HG03139 (cell line): ENCODE results near the gene LDLRAD4.

ENCODE experiments used
- ATAC-seq: cut with Tn5 transposase; IDR thresholded peaks from one replicate; pipeline ENCODE4 v1.9.1; 2021; ENCODE audit not compliant: unreplicated experiment

LDLRAD4 gene

DNA sequence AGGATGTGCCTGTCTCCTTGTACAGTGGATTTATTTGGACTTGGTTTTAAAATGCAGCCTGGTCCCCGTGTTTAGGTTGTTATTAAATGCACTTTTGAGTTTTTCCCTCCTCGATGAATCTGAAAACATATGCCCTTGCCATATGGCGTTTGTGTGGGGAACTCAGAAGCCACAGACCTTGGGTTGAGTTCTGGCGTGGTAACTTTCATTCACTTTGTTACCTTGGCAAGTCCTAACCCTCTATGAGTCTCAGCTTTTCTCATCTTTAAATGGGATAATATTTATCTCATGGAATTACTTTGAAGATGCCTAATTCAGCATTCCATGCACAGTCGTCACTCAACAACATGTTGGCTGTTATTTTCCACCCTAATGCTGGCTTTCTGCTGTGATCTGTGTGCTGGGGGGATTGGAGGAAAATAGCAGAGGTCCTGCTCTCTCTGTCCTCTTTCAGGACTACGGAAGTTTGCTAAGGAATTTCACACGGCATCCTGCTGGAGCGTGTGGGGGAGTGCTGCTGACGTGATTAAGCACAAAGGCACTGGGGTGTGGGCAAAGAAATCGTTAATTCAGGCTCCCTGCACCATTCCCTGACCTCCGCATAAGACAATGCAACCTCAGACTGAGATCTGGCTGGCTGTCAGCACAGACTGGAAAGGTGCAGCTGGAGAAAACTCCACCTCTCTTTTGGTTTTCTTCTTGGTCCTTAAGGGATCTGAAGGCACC is 61.7 kb downstream of the LDLRAD4 start:
- no peak for ATAC-seq

DNA sequence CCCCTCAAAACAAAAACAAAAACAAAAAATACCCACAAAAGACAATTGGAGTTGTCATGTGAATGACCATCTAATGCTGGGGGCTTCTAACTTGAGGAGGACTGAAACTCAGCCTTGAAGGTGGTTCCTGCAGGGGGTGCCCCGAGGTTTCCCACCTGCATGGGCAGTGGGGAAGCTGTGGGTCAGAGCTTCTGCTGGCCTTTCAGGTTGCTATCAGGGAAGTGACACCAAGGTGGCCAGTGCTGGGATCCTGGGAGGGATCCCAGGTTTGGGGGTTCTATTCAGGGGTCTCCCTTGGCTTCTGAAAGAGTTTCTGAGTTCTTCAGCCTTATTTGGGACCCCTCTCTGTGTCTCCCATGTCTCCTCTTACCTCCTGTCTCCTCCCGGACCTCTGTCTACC is 62.8 kb downstream of the LDLRAD4 start:
- ATAC-seq: no peak

GRCh38 chr18:13283746-13284145 is 65.2 kb downstream of the LDLRAD4 start:
- ATAC-seq: no peak

- no peak for ATAC-seq
These were observed 65.9 kb downstream of the LDLRAD4 start for GRCh38 chr18:13284330-13285027.

DNA sequence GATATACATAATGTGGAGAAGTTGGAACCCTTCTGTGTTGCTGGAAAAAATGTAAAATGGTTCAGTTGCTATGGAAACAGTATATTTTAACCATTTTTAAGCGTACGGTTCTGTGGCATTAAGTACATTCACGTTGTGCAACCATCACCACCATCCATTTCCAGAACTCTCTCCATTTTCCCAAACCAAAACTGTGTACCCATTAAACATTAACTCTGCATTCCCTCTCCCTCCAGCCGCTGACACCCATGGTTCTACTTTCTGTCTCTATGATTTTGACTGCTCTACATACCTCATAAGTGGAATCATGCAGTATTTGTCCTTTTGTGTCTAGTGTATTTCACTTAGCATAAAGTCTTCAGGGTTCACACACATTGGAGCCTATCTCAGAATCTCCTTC is 67.3 kb downstream of the LDLRAD4 start:
- ATAC-seq: no peak

DNA sequence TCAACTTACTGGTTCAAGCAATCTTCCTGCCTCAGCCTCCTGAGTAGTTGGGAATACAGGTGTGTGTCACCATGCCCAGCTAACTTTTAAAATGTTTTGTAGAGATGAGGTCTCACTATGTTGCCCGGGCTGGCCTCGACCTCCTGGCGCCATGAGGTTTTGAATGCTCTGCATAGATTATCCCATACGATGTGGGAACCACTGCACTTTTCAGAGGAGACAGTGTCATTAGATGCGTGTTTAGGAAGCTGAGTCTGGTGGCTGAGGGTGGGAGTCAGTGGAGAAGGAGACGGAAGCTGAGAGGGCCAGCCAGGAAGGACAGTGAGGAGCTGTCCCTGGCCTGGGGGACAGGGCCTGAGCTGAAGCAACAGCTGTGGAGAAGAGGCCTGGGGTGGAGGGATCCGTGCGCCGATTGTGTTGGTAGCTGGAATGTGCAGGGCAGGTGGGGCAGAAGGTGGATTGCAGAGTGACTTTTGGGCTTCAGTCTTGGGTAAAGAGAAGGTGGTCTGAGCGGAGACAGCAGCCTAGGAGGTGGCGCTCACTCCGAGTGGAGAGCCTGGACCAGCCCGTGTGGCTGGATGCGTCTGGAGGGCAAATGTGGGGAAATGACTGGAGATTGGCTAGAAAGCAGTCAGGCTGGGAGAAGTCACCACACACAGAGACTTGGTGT is 68.0 kb downstream of the LDLRAD4 start:
- no peak for ATAC-seq

DNA sequence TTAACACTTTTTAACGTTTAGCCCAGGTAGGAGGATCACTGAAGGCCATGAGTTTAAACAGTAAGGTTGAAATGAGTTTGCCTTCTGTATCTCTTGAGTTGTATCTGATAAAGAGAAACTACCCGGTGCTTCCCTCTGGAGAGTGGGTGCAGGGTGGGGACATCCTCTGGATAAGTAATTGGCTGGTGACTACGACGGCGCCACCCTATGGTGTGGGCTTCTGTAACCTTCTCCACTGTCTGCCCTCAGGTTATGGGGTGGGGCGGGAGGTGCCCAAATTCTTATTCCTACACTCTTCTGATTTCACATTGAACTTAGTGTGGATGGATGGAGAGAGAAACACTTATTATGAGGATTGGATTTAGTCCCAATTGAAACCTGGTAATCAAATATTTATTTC is 68.8 kb downstream of the LDLRAD4 start:
- ATAC-seq: no peak

- ATAC-seq: no peak
These were observed 70.1 kb downstream of the LDLRAD4 start for GRCh38 chr18:13288509-13289133.

DNA sequence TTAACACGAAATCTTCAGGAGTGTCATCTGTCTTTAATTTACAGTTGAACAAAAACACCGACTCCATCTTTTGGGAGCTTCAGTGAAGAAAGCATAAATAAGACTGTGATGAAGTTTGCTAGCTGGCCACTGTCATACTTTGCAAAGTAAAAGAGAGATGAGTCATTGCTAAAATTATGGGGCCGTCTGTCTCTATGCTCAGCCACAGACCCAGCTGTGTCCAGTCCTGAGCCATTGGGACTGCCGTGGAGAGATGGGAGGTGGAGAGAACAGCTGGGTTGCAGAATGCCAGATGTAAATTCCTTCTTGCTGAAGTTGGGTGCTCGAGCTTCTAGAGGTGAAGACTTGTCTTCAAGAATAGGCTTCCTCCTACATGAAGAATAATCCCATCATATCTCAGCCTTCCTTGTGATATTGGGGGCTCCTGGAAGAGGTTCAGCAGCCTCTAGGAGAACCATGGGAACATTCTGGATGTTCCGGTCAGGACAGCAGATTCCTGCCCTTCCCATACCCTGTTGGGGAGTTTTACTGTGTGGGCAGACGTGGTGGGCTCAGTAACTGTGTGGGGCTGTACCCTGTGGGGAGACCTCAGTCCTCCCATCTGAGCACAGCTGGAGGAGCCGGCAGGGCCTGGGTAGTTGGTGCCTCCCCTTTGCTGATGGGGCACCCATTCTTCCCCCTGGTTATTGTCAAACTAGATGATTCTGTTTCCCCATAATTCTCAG is 71.1 kb downstream of the LDLRAD4 start:
- no peak for ATAC-seq

GRCh38 chr18:13290856-13291271 is 72.3 kb downstream of the LDLRAD4 start:
- ATAC-seq: no peak

GRCh38 chr18:13291299-13291698 is 72.7 kb downstream of the LDLRAD4 start:
- no peak for ATAC-seq

GRCh38 chr18:13291745-13292447 is 73.3 kb downstream of the LDLRAD4 start:
- no peak for ATAC-seq

DNA sequence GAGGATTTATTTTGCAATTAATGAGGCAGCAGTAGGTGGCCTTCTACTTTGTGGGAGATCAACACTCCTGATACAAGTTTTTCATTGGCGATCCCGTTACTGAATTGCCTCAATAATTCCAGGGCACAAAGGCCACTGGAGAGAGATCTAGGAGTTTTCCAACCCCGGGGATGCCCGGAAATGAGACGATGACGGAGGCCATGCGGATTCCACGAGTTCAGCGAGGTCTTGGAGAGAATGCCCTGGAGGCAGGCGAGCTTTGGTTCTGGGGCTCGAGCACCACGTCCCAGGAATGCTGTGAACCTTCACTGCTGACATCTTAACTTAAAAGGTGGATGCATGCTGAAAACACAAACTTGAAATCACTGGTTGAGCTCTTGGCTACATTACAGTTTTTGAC is 74.2 kb downstream of the LDLRAD4 start:
- ATAC-seq: no peak

DNA sequence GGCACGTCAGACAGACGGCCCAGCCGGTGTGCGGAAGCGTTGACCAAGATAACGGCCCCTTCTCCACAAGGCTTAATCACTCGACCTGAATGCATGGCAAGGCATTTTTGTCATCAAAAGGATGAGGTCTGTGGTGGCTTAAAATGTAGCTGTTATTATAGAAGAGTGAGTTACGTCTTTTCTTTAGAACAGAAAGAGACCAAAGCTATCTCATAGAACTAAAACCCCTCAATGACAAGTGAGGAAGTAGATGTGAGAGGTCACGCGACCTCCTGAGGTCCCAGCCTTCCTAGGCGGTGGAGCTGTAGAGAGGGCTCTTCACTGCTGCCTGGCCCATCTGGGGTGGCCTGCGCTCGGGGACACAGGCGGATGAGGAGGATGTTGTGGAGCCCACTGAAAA is 75.7 kb downstream of the LDLRAD4 start:
- no peak for ATAC-seq

DNA sequence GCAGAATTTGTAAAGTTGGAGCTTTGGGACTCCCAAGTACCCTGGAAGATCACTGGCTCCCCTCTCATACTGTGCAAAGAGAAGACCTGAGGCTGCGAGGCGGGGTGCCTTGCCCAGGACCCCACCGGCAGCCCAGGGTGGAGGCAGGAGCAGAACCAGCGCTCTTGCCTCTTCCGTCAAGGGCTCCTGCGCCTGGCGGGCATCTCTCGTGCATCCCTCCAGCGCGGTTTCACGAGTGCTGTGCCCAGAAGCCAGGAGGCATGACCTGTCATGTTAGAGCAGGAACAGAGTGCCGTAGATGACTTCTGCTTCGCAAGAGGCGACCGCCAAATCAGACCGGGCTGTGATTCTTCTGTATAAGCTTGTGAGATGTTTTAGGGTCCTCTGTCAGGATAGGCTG is 77.3 kb downstream of the LDLRAD4 start:
- no peak for ATAC-seq

DNA sequence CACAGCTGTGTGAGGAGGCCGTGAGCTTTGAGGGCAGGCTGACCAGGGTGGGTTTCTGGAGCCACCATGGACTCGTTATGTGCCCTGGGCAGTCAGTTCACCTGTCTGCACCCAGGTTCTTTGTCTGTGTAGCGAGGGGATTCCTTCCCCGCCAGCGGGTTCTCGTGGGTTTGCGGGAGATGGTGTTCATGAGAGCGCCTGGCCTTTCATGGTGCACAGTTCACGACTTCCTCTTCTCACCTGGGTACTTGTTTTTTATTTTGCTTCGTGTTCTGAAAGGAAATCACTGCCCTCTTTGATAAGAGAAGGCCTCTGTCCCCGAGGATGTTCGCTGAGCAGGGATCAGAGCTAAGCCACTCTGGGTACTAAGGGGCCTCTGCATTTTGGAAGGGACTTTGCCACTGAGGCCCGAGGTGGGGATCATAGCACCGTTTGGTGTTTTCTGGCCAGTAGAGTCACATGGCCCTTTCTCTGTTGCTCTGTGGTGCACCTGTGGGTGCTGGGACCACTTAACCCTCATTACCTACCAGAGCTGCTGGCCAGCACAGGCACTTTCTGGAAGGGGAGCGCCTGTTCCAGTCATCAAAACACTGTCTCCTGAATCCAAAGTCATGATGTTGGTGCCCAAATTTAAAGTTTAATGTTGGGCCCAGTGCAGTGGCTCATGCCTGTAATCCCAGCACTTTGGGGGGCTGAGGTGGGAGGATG is 78.5 kb downstream of the LDLRAD4 start:
- no peak for ATAC-seq

DNA sequence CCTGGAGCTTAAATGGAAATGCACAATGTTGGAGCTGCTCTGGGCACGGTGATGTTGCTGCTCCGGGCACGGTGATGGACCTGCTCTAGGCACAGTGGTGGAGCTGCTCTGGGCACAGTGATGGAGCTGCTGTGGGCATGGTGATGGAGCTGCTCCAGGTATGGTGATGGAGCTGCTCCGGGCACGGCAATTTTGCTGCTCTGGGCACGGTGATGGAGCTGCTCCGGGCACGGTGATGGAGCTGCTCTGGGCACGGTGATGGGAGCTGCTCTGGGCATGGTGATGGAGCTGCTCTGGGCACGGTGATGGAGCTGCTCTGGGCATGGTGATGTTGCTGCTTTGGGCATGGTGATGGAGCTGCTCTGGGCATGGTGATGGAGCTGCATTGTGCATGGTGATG is 79.7 kb downstream of the LDLRAD4 start:
- ATAC-seq: no peak

DNA sequence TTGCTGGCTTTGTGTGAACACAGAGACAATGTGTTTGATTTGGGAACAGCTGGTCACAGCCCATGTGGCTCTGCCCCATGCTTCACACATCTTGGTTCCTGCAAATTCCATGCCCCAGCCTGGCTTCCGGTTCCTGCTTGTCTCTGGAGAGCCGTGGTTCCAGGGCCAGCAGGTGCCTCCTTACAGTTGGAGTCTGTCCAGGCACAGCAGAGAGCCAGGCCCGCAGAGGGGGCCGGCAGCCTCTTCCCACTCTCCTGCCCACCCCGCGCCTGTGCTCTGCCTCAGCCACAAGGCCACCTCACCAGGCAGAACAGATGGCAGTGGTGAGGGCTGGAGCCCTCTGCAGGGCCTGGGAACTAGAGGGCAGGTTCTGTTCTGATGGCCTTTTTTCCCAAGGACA is 81.5 kb downstream of the LDLRAD4 start:
- ATAC-seq: no peak

GRCh38 chr18:13300796-13301195 is 82.2 kb downstream of the LDLRAD4 start:
- no peak for ATAC-seq

- ATAC-seq: no peak
These were observed 83.5 kb downstream of the LDLRAD4 start for GRCh38 chr18:13302040-13302439.
